Stimulated activated CD8-positive, alpha-beta memory T cell treated with anti-CD3 and anti-CD28 coated beads, Interleukin-12 subunit alpha, Interleukin-12 subunit beta, amount 100 ng/mL, for 1 hour (primary cell): ENCODE measurements around the gene SORCS2.
"Not testable (repeated sequence)": the region's sequence is repeated elsewhere in the genome, so short reads cannot be mapped to it uniquely, and the experiment has no call there.

Experiments
- DNase-seq: peaks from one replicate; pipeline ENCODE4 v3.0.0-alpha.2; 2020; ENCODE audit warnings: low read depth

SORCS2 gene

DNA sequence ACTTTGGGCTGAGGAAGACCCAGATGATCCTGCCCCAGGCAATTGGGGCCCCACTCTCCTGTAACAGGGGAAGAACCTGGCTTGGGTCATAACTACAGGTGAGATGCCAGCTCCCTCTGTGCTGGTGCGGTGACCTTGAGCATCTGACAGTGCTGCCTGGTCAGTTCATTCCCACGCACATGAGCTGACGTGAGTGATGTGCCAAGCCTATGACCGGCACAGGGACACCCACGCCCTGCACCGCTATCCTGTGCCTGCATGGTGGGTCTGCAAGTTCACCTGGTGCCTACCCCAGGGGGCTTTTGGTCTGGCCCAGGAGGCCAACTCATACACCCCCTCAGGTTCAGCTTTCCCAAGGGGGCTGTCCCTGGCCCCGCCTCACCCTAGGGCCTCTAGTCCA, 366.1 kb downstream of the SORCS2 start:
- no peak for DNase-seq

DNA sequence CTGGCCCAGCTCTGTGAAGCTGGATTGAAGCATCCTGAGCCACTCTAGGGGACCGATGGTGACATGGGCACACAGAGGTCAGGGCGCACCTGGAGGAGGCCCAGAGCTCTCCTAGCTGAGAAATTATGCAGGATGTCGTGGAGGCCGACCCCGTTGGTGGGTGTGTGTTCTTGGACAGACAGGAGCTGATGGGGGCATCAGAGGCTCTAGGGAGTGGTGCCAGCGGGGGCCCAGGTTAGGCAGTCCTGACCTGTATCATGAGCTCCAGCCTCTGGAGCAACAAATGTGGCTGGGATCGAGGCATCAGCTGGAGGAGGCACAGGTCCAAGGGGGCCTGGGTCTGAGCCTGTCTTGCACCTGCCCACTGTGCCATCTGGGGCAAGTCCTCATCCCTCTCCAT, 367.0 kb downstream of the SORCS2 start:
- DNase-seq, result no peak

DNA sequence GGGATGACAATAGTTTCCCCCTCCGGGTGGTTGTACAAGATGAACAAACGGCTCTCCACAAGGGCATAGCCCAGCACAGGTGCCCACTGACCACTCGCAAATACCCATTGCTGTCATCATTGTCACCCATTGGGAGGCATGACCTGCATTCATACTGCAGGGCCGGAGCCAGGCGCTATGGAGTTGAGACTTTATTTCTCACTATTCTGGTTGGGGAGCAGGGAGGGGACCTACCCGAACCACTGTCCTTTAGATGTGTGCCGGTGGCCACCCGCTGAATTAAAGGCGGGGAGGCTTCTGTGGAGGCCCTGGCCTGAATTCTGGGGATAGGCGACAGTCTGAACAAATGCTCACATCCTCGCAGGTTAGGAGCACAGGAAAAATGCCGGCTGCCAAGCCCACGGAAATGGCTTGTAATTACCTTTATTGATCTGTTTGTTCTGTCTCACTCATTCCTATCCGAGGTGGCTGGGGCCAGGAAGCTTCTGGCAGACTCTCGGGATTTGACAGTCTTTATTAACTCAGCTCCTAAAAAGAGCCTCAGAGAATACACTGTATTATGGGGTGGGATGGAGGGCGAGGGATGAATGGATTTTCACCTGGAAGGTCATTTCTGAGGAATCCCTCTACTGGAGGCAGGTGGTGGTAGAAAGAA, 367.5 kb downstream of the SORCS2 start:
- DNase-seq, result no peak

DNA sequence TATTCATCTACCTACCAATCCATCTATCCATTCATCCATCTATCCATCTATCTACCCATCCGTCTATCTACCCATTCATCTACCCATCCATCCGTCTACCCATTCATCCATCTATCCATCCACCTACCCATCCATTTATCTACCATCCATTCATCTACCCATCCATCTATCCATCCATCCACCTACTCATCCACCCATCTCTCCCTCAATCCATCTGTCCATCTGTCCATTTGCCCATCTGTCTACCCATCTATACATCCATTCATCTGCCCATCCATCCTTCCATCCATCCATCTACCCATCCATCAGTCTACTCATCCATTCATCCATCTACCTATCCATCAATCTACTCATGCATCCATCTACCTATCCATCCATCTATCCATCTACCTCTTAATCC, 369.2 kb downstream of the SORCS2 start:
- DNase-seq, result no peak

DNA sequence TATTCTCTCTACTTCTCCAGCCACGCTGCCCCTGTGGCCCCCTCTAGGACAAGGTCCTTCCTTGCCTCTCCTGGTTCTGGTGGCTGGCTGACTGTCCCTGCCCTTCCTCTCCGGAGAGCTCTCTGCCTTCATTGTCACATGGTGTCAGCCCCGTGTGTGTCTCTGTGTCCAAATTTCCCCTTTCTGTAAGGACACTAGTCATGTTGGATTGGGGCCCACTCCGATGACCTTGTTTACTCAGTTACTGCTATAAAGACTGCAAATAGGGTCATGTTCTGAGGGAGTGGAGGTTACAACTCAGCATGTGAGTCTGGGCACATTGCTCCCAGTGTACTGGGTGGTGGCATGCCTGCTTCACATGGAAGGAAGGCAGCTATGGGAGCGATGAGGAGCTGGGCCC, 371.9 kb downstream of the SORCS2 start:
- DNase-seq, result no peak

DNA sequence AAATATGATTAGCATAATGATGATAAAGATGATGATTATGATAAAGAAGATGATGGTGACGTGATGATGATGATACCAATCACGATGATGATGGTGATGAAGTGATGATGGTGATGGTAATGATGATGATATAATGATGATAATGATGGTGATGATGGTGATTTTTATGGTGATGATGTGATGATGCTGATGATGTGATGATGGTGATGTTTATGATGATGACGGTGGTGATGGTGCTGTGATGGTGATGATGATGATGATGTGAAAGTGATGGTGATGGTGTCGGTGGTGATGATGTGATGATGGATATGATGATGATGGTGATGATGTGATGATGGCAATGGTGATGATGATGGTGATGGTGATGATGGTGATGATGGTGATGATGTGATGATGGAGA, 373.1 kb downstream of the SORCS2 start:
- DNase-seq, result no peak

DNA sequence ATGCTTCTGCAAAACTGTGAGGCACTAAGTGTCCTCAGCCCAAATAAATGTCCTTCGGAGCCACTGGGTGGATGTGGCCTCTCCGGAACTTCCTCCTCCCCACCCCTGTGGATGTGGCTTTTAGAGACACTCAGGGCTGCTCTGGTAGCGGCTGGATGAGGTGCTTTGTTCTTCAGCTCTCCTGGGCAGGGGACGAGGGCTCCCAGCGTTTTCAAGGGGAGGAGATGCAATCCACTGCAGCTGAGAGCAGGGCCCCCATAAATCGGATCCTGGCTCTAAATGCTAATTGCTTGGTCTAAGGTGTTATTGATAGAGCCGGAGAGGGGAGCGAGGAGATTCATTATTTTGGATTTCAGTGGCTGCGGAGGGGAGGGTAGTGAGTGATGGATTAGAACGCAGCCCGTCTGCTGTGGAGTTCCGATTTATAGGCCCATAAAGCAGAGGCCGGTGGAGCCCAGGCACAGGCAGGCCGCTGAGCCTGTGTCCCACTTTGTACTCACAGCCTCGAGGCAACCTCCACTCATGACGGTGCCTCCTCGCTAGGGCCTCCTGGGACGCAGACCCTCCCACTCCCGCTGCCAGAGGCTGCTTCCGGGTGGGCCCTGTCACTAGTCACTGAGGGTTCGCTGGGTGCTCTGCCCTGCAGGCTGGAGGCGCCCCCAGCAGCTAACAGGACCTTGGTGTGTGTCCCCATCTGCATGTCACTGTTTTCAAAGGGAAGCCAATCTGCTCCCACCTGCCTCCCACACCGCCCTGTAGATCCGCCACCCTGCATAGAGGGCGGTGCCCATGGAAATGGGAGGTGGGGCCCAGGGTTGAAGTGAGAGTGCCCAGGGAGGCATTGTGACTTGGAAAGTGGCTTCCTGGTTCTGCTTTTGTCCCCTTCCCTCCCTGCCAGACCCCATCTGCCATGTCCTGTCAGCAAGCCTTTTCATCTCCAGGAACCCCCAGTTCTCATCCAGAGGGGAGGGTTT, 377.8 kb downstream of the SORCS2 start:
- DNase-seq, result no peak

DNA sequence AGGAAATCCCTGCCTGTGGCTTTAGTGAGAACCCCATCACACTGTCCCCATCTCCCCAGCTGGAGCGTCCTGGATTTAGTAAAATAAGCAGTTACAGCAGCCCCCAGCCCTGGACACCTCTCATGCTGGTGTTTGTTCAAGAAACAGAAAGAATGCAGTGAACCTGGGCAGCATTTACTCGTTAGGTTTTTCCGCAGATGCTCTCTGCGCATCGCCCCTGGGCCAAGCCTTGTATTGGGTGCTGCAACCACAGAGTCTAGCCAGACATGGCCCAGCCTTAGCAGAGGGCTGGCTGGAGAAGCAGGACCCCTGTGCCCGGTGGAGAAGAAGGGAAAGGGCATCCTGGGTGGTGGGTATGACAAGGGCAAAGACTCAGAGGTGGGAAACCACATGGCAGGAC, 378.7 kb downstream of the SORCS2 start:
- no peak for DNase-seq

DNA sequence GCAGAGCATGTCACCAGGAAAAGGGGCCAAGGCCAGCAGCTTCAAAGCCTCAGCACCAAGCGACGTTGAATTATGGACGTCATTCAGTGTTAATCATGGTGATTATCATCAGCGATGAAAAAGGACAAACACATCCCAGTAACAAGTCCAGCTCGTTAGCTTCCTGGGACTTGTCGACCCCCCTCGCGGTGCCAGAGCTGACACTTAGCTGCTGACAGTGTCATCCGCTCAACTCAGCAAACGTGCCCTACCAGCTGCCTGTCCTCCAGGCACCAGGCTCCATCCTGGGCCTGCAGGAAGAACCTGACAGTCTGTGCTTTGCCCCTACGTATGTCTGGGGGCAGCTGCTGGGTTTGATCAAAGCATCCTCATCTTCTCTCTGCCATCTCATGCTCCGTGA, 379.4 kb downstream of the SORCS2 start:
- no peak for DNase-seq

DNA sequence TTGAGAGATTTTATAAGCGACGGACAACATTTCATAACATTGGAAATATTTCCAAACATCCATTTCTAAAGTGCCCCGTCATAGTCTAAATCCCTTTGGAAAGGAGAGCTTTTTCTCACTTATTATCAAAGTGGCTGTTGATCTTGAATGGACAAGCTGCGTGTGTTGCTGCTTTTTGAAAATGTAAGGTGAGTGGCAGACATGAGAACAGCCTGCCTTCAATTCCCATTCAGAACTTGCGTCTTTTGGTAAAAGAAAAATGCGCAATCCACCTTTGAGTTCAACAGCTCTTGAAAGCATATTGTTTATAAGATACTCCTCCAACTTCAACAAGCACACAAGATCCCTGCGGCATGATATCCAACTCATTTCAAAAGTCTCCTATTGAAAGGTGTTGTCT, 380.6 kb downstream of the SORCS2 start:
- no peak for DNase-seq

DNA sequence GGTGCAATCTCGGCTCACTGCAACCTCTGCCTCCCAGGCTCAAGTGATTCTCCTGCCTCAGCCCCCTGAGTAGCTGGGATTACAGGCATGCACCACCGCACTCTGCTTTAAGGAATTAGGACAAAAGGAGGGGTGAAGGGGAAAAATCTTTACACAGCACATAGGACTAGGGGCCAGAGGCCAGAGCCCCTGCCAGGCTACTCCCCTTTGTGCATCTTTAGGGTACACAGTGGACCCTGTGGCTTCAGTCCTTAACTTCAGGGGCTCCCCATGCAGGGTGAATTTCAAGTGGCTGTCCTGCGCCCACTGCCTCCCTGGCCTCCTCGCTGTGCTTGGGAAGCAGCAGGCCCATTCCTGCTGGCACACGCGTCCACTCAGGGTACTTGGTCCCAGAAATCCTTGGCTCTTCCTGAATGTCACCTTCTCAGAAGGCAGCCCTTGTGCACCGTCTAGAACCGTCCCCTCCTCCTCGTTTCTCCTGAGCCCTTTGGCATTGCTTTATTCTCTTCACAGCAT, 381.3 kb downstream of the SORCS2 start:
- no peak for DNase-seq

DNA sequence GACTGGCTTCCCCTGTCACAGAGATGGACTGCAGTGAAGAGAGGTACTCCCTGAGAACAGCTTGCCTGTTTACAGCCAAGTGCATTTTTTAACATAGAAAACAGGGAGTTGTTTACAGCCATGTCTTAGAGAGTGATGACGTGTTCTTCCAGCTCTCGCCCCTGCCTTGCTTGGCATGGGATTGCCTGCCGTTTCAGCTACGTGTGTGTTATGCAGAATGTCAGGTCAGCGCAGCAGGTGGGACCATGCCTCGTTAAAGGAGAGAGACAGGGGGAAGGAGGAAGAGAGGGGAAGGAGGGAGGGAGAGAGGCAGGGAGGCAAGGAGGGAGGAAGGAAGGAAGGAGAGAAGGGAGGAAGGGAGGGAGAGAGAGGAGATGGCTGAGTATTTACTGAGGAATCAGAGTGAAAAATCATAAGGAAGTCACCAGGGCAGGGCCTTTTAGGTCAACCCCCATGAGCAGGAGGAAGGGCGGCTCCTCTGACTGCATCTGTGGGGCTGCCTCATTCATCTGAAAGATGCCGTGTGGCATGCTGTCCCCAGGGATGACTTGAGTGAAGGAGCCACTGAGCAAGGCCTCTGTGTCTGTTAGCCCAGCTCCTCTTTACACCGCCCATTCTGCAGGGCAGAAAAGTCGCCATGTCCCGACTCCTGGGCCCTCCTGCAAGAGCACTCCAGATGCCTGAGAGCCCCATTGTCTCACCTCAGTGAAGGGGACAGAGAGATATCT, 382.1 kb downstream of the SORCS2 start:
- no peak for DNase-seq

DNA sequence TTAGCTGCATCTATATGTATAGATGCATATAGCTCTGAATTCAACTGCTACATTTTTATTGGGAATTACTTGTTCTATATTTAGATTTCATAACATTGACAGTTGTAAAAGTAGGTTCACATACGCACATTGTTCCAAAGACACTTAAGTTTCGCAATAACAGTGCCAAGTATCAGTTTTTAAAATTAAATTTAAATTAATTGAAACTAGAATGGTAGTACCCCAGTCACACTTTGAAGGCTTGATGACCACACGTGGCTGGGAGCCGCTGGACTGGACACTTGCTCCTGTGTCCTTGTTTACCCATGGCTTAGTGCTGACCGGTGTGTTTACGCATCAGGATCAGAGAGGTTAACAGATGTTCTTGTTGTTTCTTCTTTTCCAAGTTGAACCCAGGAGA, 383.1 kb downstream of the SORCS2 start:
- DNase-seq, result no peak

DNA sequence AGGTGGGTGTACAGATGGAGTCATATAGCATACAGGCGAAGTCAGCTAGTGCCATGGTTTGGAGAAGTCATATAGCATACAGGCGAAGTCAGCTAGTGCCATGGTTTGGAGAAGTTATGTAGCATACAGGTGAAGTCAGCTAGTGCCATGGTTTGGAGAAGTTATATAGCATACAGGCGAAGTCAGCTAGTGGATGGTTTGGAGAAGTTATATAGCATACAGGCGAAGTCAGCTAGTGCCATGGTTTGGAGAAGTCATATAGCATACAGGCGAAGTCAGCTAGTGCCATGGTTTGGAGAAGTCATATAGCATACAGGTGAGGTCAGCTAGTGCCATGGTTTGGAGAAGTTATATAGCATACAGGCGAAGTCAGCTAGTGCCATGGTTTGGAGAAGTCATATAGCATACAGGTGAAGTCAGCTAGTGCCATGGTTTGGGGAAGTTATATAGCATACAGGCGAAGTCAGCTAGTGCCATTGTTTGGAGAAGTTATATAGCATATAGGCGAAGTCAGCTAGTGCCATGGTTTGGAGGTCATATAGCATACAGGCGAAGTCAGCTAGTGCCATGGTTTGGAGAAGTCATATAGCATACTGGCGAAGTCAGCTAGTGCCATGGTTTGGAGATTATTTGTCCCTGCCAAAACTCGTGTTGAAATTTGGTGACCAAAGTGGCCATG, 385.2 kb downstream of the SORCS2 start:
- DNase-seq, result not testable (repeated sequence)

DNA sequence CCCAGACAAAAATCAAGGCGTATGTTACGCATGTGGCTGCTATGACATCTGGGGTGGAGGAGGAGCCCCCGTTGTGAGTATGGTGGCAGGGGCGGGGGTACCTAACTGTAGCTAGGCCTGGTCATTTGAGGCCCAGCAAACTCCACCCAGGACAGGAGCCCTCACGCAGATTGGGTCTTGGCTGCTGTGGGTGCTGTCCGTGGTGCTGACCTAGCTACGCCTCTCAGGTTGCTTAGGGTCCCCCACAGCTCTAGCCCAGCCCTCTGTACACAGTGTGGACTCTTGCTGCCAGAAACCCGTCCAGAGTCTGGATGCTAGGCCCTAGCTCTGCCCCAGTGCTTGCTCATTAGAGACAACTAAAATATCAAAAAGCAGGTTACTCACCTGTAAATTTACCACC, 389.1 kb downstream of the SORCS2 start:
- no peak for DNase-seq

DNA sequence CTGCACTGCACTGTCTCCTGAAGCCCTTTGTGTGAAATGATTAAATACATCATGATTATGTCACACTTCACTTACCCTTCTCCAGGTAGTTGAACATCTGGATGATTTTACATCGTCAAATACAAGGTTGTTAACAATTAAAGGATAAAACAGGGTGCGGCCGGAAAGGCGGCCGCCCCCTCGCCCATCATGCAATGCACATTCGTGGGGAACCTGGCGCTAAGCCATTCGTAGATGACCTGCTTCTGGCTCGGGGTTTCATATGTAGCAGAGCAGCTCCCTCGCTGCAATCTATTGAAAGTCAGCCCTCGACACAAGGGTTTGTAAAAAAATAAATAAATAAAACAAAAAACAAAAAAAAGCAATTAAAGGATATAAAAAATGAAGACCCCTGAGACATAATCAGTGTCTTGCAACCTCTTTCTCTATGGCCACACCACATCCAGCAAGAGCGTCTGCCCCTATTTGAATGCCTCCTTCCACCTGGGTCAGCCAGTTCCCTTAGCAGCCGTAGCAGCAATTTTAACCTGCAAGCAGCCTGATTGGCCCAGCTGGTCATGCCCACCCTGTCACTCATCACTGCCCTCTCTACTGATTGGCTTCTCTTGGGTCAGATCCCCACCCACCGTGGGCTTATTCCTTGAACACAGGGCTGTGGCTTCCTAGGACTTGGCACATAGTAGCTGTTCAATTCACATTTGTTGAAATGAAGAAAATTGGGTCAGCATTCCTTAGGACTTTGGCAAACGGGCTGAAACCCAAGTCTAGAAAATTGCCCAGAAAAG, 390.2 kb downstream of the SORCS2 start:
- no peak for DNase-seq

DNA sequence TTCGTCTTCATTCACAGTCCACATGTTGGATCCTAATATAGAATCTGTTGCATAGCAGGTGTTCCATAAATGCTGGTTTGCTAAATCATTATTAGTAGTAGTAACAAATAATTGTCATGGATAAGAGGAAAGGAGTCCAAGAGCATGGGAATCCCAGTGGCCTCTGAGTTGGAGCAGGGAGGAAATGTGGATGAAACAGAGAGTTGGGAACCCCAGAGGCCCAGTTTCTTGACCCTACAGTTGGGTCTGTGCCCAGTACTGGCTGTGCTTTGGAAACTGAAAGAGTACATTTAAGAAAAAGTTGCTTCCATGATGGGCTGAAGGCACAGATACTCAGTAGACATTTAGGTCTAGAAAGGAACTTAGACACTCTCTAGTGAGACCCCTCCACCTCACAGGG, 391.8 kb downstream of the SORCS2 start:
- DNase-seq, result no peak

DNA sequence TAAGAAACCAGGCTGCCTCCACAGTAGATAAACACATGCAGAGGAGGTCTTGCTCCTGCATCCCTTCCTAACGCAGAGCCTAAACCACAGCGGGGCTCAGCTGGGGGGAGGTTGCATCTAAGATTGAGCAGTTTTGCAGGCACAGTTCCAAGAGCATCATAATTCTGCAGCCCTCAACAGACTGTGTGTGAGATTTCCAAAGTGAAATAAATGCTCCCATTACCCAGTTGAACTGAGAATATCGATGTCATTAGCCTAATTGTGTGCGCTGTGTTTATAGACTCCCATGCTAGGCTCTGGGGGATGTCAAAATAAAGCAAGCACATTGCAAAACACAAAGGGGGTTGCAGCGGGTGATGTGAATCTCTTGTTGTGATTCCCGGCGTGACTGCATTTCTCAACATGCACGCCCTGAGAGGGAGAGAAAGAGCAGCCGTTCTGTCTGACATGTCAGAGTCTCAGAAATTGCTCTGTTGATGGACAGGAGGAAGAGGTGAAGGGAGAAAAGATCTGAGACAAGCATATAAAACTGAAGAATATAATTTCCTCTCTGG, 392.3 kb downstream of the SORCS2 start:
- no peak for DNase-seq

DNA sequence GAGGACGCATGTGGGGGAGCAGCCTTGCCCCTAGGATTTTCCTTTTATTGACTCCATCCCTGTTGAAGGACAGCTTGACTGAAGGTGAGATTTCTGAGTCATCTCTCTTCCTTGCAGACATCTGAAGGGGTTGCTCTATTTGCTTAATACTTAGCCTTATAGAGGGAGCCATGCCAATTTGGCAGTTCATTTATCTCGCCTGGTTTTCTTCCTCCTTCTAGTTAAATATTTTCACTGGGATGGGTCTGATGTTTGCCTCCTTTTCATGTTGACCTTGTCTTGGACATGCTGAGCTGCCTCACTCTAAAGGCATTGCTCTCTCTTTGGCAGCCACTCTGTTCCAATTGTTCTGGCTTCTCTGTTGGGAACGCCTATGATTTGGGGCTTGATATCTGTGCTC, 393.4 kb downstream of the SORCS2 start:
- no peak for DNase-seq

DNA sequence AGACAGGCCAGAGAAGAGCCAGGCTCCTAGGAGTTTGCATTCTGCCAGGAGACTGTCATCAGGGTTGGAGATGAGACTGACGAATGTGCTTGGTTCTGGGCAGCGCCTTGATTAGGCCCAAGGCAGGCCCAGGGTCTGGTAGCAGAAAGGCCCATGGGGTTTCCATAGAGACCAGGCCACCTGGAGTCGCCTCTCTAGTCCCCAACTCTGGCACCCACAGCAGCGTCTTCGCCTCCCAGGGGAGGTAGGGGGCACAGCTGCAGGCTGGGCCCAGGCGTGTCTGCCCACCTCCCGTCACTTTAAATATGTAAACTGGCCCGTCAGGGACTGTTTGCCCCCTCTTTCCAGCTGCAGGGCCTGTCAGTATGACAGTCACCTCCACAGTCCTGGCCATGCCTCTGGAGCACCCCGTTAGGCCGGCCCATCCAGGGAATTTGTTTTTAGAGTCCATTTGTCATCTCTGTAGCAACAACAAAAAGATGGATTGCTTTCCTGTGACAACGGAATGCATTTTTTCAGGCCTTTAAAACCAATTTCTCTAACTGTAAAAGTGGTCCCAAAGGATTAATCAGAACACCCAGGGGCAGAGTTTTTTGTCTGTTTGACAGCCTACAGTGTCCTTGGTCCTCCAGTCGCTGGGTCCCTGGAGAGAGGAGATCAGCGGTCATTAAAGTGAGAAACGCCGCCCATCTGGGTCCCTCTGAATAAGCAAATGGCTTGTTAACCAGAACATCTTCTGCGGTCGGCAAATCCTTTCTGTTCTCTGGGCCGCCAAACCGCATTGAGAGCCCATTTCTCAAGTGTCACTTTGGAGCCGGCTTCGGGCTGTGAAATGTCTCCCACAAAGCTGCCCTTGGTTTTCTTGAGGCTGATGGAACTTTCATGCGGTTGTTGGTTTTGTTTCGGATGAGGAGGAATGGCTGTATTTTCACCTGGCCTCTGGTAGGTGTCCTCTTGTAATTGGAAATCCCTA, 395.4 kb downstream of the SORCS2 start:
- DNase-seq, result no peak
